OCI-LY3 (cell line): ENCODE measurements around the gene TXNDC12.
"Not testable (repeated sequence)": the region's sequence is repeated elsewhere in the genome, so short reads cannot be mapped to it uniquely, and the experiment has no call there.

Source experiments
- CTCF ChIP-seq: fragments of 200-600, 300-600 bp; sonication (generic); IDR thresholded peaks from 2 replicates; pipeline ENCODE4 v1.5.1; 2014; ENCODE audit warnings: antibody characterized with exemption, low read length, low read depth
- EZH2phosphoT487 ChIP-seq: fragments of 200-600 bp; shearing (Covaris generic); IDR thresholded peaks from 2 replicates; pipeline ENCODE4 v1.6.1; 2018; ENCODE audit warnings: antibody characterized with exemption, mixed run types, low read depth

GRCh38 chr1:52077277-52077676 lies 22.3 kb upstream of the TXNDC12 start:
- TF ChIP-seq CTCF, EZH2phosphoT487: not testable (repeated sequence)
